Activated CD4-positive, alpha-beta T cell treated with anti-CD3 and anti-CD28 coated beads, Interleukin-2, amount 10 ng/mL, durations not matched to agents 7 days and 5 days (primary cell): ENCODE results near the gene MLX. TPM values are rescaled to one million over a fixed set of nuclear protein-coding genes. Genes with fewer than 3 reads are reported as not detected.

Experiments used
- CTCF ChIA-PET: fragments of 350-600 bp; sonication (Branson Sonifier 250); formaldehyde crosslinking; loops from one replicate; lab custom pipeline; 2021; ENCODE audit warnings: antibody characterized with exemption; lab: Charles Lee
- POLR2A ChIA-PET: fragments of 350-600 bp; sonication (Branson Sonifier 250); formaldehyde crosslinking; loops from one replicate; lab custom pipeline; 2021; ENCODE audit warnings: antibody characterized with exemption; lab: Charles Lee
- DNase-seq: peaks from one replicate; pipeline ENCODE4 v3.0.0-alpha.2; 2020
- H3K27ac Mint-ChIP-seq: one replicate; pipeline ENCODE4 v1.8.0; 2021; ENCODE audit warnings: mild to moderate bottlenecking, moderate library complexity, mixed read lengths
- H3K27me3 Mint-ChIP-seq: one replicate; pipeline ENCODE4 v1.8.0; 2021; ENCODE audit warnings: mixed read lengths
- H3K36me3 Mint-ChIP-seq: one replicate; pipeline ENCODE4 v1.8.0; 2021; ENCODE audit warnings: low read depth, mixed read lengths
- H3K4me1 Mint-ChIP-seq: one replicate; pipeline ENCODE4 v1.8.0; 2021; ENCODE audit warnings: mixed read lengths
- H3K4me3 Mint-ChIP-seq: one replicate; pipeline ENCODE4 v1.8.0; 2021; ENCODE audit warnings: mild to moderate bottlenecking, moderate library complexity, mixed read lengths
- H3K9me3 Mint-ChIP-seq: one replicate; pipeline ENCODE4 v1.8.0; 2021; ENCODE audit warnings: mixed read lengths
- total RNA-seq, 2 experiments: library from RNA; stranded (reverse); gene quantifications; one replicate each; pipeline ENCODE4 v1.2.3, GENCODE V29; 2021

The MLX gene
- total RNA-seq, 2 experiments from 2014 or later, result 56.7 to 62.3 TPM

GRCh38 chr17:42577140-42577531 lies 10.2 kb downstream of the MLX start:
- peak overlapping the region; percentile 97 for H3K4me3 Mint-ChIP-seq
- H3K9me3 Mint-ChIP-seq, result no peaks in the 10 kb centered on the region
- peaks cover 38% of the 10 kb centered on the region for H3K36me3 Mint-ChIP-seq
- ChIA-PET POLR2A (interaction anchor here (0.6 to 1.3 kb wide), 3 partner anchors 10 to 233 kb away, joined by 3 to 5 read pairs (median 4); no protein-coding TSS in a partner anchor), CTCF (interaction anchor here (1.1 to 3.8 kb wide), 13 partner anchors 11 to 264 kb away, joined by 3 to 38 read pairs (median 7); partner anchors contain the start of genes CNTD1, COA3, MLX and RETREG3)
- no peaks in the 10 kb centered on the region for H3K27me3 Mint-ChIP-seq
- H3K27ac Mint-ChIP-seq, result peak overlapping the region; percentile 77
- no peak for DNase-seq
- peaks cover 38% of the 10 kb centered on the region for H3K4me1 Mint-ChIP-seq

- peak within 1 kb of the TSS; percentile 97 for H3K4me3 Mint-ChIP-seq
- H3K4me1 Mint-ChIP-seq, result peaks cover 38% of the 10 kb centered on the region
- H3K27ac Mint-ChIP-seq, result peak within 1 kb of the TSS; percentile 94
- no peaks in the 10 kb centered on the region for H3K9me3 Mint-ChIP-seq
- no peaks in the 10 kb centered on the region for H3K27me3 Mint-ChIP-seq
- ChIA-PET POLR2A (interaction anchor here (0.6 to 1.6 kb wide), 5 partner anchors 10 to 233 kb away, joined by 3 to 8 read pairs (median 5); partner anchors contain the start of gene NAGLU), CTCF (interaction anchor here (0.5 to 3.8 kb wide), 54 partner anchors 8 to 1328 kb away, joined by 3 to 38 read pairs (median 4); partner anchors contain the start of genes BECN1, CCR10, CNTD1 and COA3)
- peaks cover 40% of the 10 kb centered on the region for H3K36me3 Mint-ChIP-seq
- DNase-seq, result peak; percentile 96
These were observed 10.8 kb downstream of the MLX start, which contains the start of gene PSMC3IP for GRCh38 chr17:42577532-42578281. Gene PSMC3IP, minus strand, starts transcription at chr17:42577729. Its CDS starts 43 bp downstream, at chr17:42577686.

GRCh38 chr17:42578282-42578869 lies 11.5 kb downstream of the MLX start:
- CTCF ChIA-PET, result interaction anchor here (0.5 to 3.8 kb wide), 60 partner anchors 8 to 1327 kb away, joined by 3 to 38 read pairs (median 4); partner anchors contain the start of genes BECN1, CCR10, CNTD1 and COA3
- peak overlapping the region; percentile 94 for H3K27ac Mint-ChIP-seq
- DNase-seq, result peak; percentile 76
- POLR2A ChIA-PET, result interaction anchor here (0.6 to 1.6 kb wide), 7 partner anchors 30 to 246 kb away, joined by 3 to 9 read pairs (median 6); partner anchors contain the start of genes BECN1, COA3 and NAGLU
- peak overlapping the region; percentile 97 for H3K4me3 Mint-ChIP-seq
- H3K9me3 Mint-ChIP-seq, result no peaks in the 10 kb centered on the region
- H3K36me3 Mint-ChIP-seq, result peaks cover 38% of the 10 kb centered on the region
- peaks cover 36% of the 10 kb centered on the region for H3K4me1 Mint-ChIP-seq
- H3K27me3 Mint-ChIP-seq, result no peaks in the 10 kb centered on the region

GRCh38 chr17:42579794-42580551 lies 13.1 kb downstream of the MLX start:
- Mint-ChIP-seq H3K9me3 (no peaks in the 10 kb centered on the region), H3K4me3 (no peak overlapping the region), H3K27me3 (no peaks in the 10 kb centered on the region), H3K4me1 (peaks cover 31% of the 10 kb centered on the region), H3K27ac (no peak overlapping the region), H3K36me3 (peaks cover 41% of the 10 kb centered on the region)
- ChIA-PET CTCF (interaction anchor here (1.2 to 3.8 kb wide), 4 partner anchors 10 to 189 kb away, joined by 3 to 20 read pairs (median 7); no protein-coding TSS in a partner anchor), POLR2A (no interaction called here)
- no peak for DNase-seq

- peaks cover 37% of the 10 kb centered on the region for H3K36me3 Mint-ChIP-seq
These were observed 14.9 kb downstream of the MLX start for GRCh38 chr17:42581744-42582270.

GRCh38 chr17:42584880-42585279 lies 18.0 kb downstream of the MLX start:
- no peaks in the 10 kb centered on the region for H3K4me1 Mint-ChIP-seq
- CTCF ChIA-PET, result interaction anchor here (1.4 kb wide), 1 partner anchor 20 kb away, joined by 3 read pairs; no protein-coding TSS in a partner anchor
- H3K27ac Mint-ChIP-seq, result no peak overlapping the region
- H3K27me3 Mint-ChIP-seq, result no peaks in the 10 kb centered on the region
- no peaks in the 10 kb centered on the region for H3K9me3 Mint-ChIP-seq
- POLR2A ChIA-PET, result no interaction called here
- peaks cover 54% of the 10 kb centered on the region for H3K36me3 Mint-ChIP-seq
- no peak overlapping the region for H3K4me3 Mint-ChIP-seq
- DNase-seq, result no peak

More at GRCh38 chr17:42581744-42582270, 14.9 kb downstream of the MLX start:
- no peak for DNase-seq
- no peak overlapping the region for H3K27ac Mint-ChIP-seq
- ChIA-PET POLR2A (no interaction called here), CTCF (no interaction called here)
- H3K9me3 Mint-ChIP-seq, result no peaks in the 10 kb centered on the region
- no peaks in the 10 kb centered on the region for H3K27me3 Mint-ChIP-seq
- no peak overlapping the region for H3K4me3 Mint-ChIP-seq
- H3K4me1 Mint-ChIP-seq, result peaks cover 15% of the 10 kb centered on the region

- Mint-ChIP-seq H3K27ac (no peak overlapping the region), H3K9me3 (no peaks in the 10 kb centered on the region), H3K4me1 (peaks cover 2% of the 10 kb centered on the region), H3K4me3 (no peak overlapping the region), H3K36me3 (peaks cover 56% of the 10 kb centered on the region), H3K27me3 (no peaks in the 10 kb centered on the region)
- ChIA-PET CTCF (no interaction called here), POLR2A (no interaction called here)
- DNase-seq, result no peak
These were observed 18.5 kb downstream of the MLX start for GRCh38 chr17:42585353-42585752.

- DNase-seq, result no peak
- H3K9me3 Mint-ChIP-seq, result no peaks in the 10 kb centered on the region
- H3K27ac Mint-ChIP-seq, result no peak overlapping the region
- peaks cover 10% of the 10 kb centered on the region for H3K4me1 Mint-ChIP-seq
- POLR2A ChIA-PET, result interaction anchor here (0.7 kb wide), 1 partner anchor 82 kb away, joined by 3 read pairs; no protein-coding TSS in a partner anchor
- no peaks in the 10 kb centered on the region for H3K27me3 Mint-ChIP-seq
- CTCF ChIA-PET, result interaction anchor here (2.1 kb wide), 1 partner anchor 8 kb away, joined by 12 read pairs; the partner anchor contains the start of gene PSMC3IP
- no peak overlapping the region for H3K4me3 Mint-ChIP-seq
- H3K36me3 Mint-ChIP-seq, result peaks cover 62% of the 10 kb centered on the region
These were observed 19.8 kb downstream of the MLX start for GRCh38 chr17:42586514-42587230.

- Mint-ChIP-seq H3K4me1 (peaks cover 16% of the 10 kb centered on the region), H3K27me3 (no peaks in the 10 kb centered on the region), H3K4me3 (no peak overlapping the region), H3K27ac (no peak overlapping the region), H3K9me3 (no peaks in the 10 kb centered on the region), H3K36me3 (peaks cover 33% of the 10 kb centered on the region)
- no peak for DNase-seq
- CTCF ChIA-PET, result interaction anchor here (2.9 kb wide), 1 partner anchor 13 kb away, joined by 11 read pairs; the partner anchor contains the start of gene PSMC3IP
- POLR2A ChIA-PET, result no interaction called here
These were observed 24.0 kb downstream of the MLX start for GRCh38 chr17:42590886-42591285.

GRCh38 chr17:42591411-42591810 lies 24.5 kb downstream of the MLX start:
- no peak overlapping the region for H3K27ac Mint-ChIP-seq
- no peak overlapping the region for H3K4me3 Mint-ChIP-seq
- no peak for DNase-seq
- H3K9me3 Mint-ChIP-seq, result no peaks in the 10 kb centered on the region
- H3K27me3 Mint-ChIP-seq, result no peaks in the 10 kb centered on the region
- peaks cover 16% of the 10 kb centered on the region for H3K4me1 Mint-ChIP-seq
- ChIA-PET POLR2A (no interaction called here), CTCF (interaction anchor here (2.9 kb wide), 1 partner anchor 13 kb away, joined by 11 read pairs; the partner anchor contains the start of gene PSMC3IP)
- H3K36me3 Mint-ChIP-seq, result peaks cover 34% of the 10 kb centered on the region

- Mint-ChIP-seq H3K36me3 (peaks cover 18% of the 10 kb centered on the region), H3K27ac (no peak overlapping the region), H3K27me3 (no peaks in the 10 kb centered on the region), H3K4me1 (peaks cover 8% of the 10 kb centered on the region), H3K9me3 (no peaks in the 10 kb centered on the region), H3K4me3 (no peak overlapping the region)
- no peak for DNase-seq
- ChIA-PET POLR2A (interaction anchor here (0.5 kb wide), 1 partner anchor 32 kb away, joined by 3 read pairs; no protein-coding TSS in a partner anchor), CTCF (interaction anchor here (3.1 kb wide), 1 partner anchor 18 kb away, joined by 13 read pairs; the partner anchor contains the start of gene PSMC3IP)
These were observed 29.5 kb downstream of the MLX start for GRCh38 chr17:42596386-42596785.
